A549 (cell line): ENCODE measurements around the gene SHTN1.

ENCODE experiments used
- HDAC2 ChIP-seq: fragments of 200-600 bp; sonication (generic); IDR thresholded peaks from 2 replicates; pipeline ENCODE4 v1.6.1; 2016
- HOXB13 ChIP-seq: fragments of 250-450 bp; sonication (Bioruptor Pico); IDR thresholded peaks from 2 replicates; pipeline ENCODE4 v1.5.0; 2020; ENCODE audit warnings: low read depth, mild to moderate bottlenecking, moderate library complexity
- KDM5A ChIP-seq: fragments of 200-600 bp; sonication (generic); IDR thresholded peaks from 2 replicates; pipeline ENCODE4 v1.6.1; 2016; ENCODE audit warnings: antibody characterized with exemption, mild to moderate bottlenecking
- MAX ChIP-seq: IDR thresholded peaks from 2 replicates; pipeline ENCODE4 v1.6.1; 2012
- PBX3 ChIP-seq: IDR thresholded peaks from 2 replicates; pipeline ENCODE4 v1.6.1; 2012
- POLR2A ChIP-seq: IDR thresholded peaks from 2 replicates; pipeline ENCODE4 v1.6.1; 2012; ENCODE audit warnings: mild to moderate bottlenecking, low read length
- RFX5 ChIP-seq: fragments of 450-650 bp; IDR thresholded peaks from 2 replicates; pipeline ENCODE4 v1.7.1; 2014; ENCODE audit warnings: antibody characterized with exemption, mild to moderate bottlenecking, moderate library complexity
- USF2 ChIP-seq: fragments of 450-650 bp; IDR thresholded peaks from 2 replicates; pipeline ENCODE4 v1.6.1; 2014; ENCODE audit warnings: antibody characterized with exemption

GRCh38 chr10:116840389-116841075 lies 164.5 kb downstream of the SHTN1 start:
- TF ChIP-seq MAX (no peak), USF2 (no peak), POLR2A (no peak), HDAC2 (no peak), RFX5 (no peak), KDM5A (no peak), PBX3 (no peak), HOXB13 (CRISPR knock-in tag) (no peak)
